PC-3 (cell line): ENCODE results near the gene SPEM1.

Experiments used
- CTCF ChIP-seq: fragments of 300-600 bp; sonication (generic); conservative IDR thresholded peaks from 2 replicates; pipeline ENCODE4 v1.5.1; 2017; ENCODE audit warnings: antibody characterized with exemption, low read depth, mild to moderate bottlenecking, low read length
- EZH2 ChIP-seq: fragments of 300-600 bp; sonication (generic); IDR thresholded peaks from one replicate; pipeline ENCODE4 v1.6.1; 2017; ENCODE audit warnings: antibody characterized with exemption, mild to moderate bottlenecking, low read length; ENCODE audit not compliant: unreplicated experiment

DNA sequence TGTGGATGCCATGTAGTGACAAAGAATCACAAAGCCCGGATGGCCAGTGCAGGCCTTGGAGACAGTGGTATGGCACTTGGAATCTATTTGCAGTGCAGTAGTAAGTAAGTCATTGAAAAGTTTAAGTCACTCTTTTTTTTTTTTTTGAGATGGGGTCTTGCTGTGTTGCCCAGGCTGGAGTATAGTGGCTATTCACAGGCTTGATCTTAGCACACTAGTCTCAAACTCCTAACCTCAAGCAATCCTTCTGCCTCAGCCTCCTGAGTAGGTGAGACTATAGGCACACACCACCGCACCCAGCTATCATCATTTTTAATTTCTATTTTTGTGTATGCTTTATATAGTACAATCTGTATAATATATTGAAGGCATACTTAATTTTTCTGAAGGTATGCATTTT, 21.5 kb upstream of the SPEM1 start:
- TF ChIP-seq EZH2 (no peak), CTCF (no peak)
